Measurements from ENCODE around the gene AKR1C3.
"Not testable (repeated sequence)": the region's sequence is repeated elsewhere in the genome, so short reads cannot be mapped to it uniquely, and the experiment has no call there.

Gene AKR1C3

GRCh38 chr10:5089865-5090264 lies 4.3 kb upstream of the AKR1C3 start:
- peak; percentile 5 for DNase-seq

GRCh38 chr10:5090551-5090950 lies 3.7 kb upstream of the AKR1C3 start:
- DNase-seq, result no peak

GRCh38 chr10:5091196-5091595 lies 3.0 kb upstream of the AKR1C3 start:
- no peak for DNase-seq

- DNase-seq, result no peak
Measured at GRCh38 chr10:5092375-5092774, 1.8 kb upstream of the AKR1C3 start.

- DNase-seq, result no peak
Measured at GRCh38 chr10:5092848-5093790, 1.1 kb upstream of the AKR1C3 start.

GRCh38 chr10:5095687-5096086 lies 1.5 kb downstream of the AKR1C3 start:
- no peak for DNase-seq

GRCh38 chr10:5096108-5096507 lies 1.9 kb downstream of the AKR1C3 start:
- no peak for DNase-seq

- not testable (repeated sequence) for DNase-seq
Measured at GRCh38 chr10:5102479-5102878, 8.3 kb downstream of the AKR1C3 start.

GRCh38 chr10:5103481-5103880 lies 9.3 kb downstream of the AKR1C3 start:
- no peak for DNase-seq

- no peak for DNase-seq
Measured at GRCh38 chr10:5105626-5106025, 11.4 kb downstream of the AKR1C3 start.

GRCh38 chr10:5106553-5106952 lies 12.3 kb downstream of the AKR1C3 start:
- DNase-seq, result no peak

- DNase-seq, result no peak
Measured at GRCh38 chr10:5107860-5108526, 13.8 kb downstream of the AKR1C3 start.

- DNase-seq, result no peak
Measured at GRCh38 chr10:5108658-5109416, 14.6 kb downstream of the AKR1C3 start.

GRCh38 chr10:5109861-5110260 lies 15.6 kb downstream of the AKR1C3 start:
- not testable (repeated sequence) for DNase-seq

GRCh38 chr10:5116621-5117020 lies 22.4 kb downstream of the AKR1C3 start:
- DNase-seq, result no peak

- DNase-seq, result no peak
Measured at GRCh38 chr10:5117026-5117425, 22.8 kb downstream of the AKR1C3 start.

GRCh38 chr10:5119997-5120396 lies 25.8 kb downstream of the AKR1C3 start:
- DNase-seq, result not testable (repeated sequence)

GRCh38 chr10:5123886-5124285 lies 29.7 kb downstream of the AKR1C3 start:
- DNase-seq, result no peak

- DNase-seq, result no peak
Measured at GRCh38 chr10:5125315-5126044, 31.3 kb downstream of the AKR1C3 start.

GRCh38 chr10:5135581-5135980 lies 41.4 kb downstream of the AKR1C3 start:
- DNase-seq, result no peak

GRCh38 chr10:5136468-5137087 lies 42.4 kb downstream of the AKR1C3 start:
- no peak for DNase-seq

GRCh38 chr10:5137699-5138098 lies 43.5 kb downstream of the AKR1C3 start:
- not testable (repeated sequence) for DNase-seq

Data from CD4-positive, alpha-beta T cell treated with Interleukin-17A for 4 hours (primary cell).